Transverse colon (tissue), 4 donors: ENCODE data around the gene PCNP. TPM values are rescaled to one million over a fixed set of nuclear protein-coding genes. Genes with fewer than 3 reads are reported as not detected.
A peak's percentile ranks its signal among the peaks of the same experiment; 100 is the strongest.
"Not testable (repeated sequence)": the region's sequence is repeated elsewhere in the genome, so short reads cannot be mapped to it uniquely, and the experiment has no call there.

Experiments used
- DNase-seq: peaks from one replicate; pipeline ENCODE4 v3.0.0-alpha.2; 2019
- H3K27ac ChIP-seq, 4 donors: fragments of 200-600 bp; sonication (generic); 2 replicates each; pipeline ENCODE4 v1.5.1; 2016 to 2018; ENCODE audit warnings: inconsistent platforms in 4 of 4
- H3K27me3 ChIP-seq: fragments of 200-600 bp; sonication (generic); 2 replicates; pipeline ENCODE4 v1.5.1; 2017; ENCODE audit warnings: inconsistent platforms
- H3K36me3 ChIP-seq, 4 donors: fragments of 200-600 bp; sonication (generic); 2 replicates each; pipeline ENCODE4 v1.5.1; 2017 to 2019; ENCODE audit warnings: inconsistent platforms in 4 of 4
- H3K4me1 ChIP-seq, 4 donors: fragments of 200-600 bp; sonication (generic); 2 replicates each; pipeline ENCODE4 v1.5.1; 2017 to 2020; ENCODE audit warnings: inconsistent platforms in 4 of 4
- H3K4me3 ChIP-seq, 4 donors: fragments of 200-600 bp; sonication (generic); 1 replicate in 1 of 4; 2 replicates in 3 of 4; pipeline versions ENCODE4 v1.5.1 to v1.6.1; 2017 to 2019; ENCODE audit warnings: inconsistent platforms in 4 of 4
- H3K9me3 ChIP-seq, 2 donors: fragments of 200-600 bp; sonication (generic); 2 replicates each; pipeline ENCODE4 v1.5.1; 2017 to 2019; ENCODE audit warnings: inconsistent platforms in 2 of 2
- CTCF ChIP-seq, 5 experiments: fragments of 200-600 bp in 3 of 5; fragments of 450-650 bp in 2 of 5; sonication (generic) in 3 of 5; IDR thresholded peaks; 1 replicate in 2 of 5; 2 replicates in 3 of 5; pipeline ENCODE4 v1.5.1; 2016 to 2017; ENCODE audit warnings: antibody characterized with exemption in 5 of 5, inconsistent platforms in 3 of 5, mild to moderate bottlenecking in 2 of 5, moderate library complexity in 1 of 5
- EP300 ChIP-seq: sonication (generic); formaldehyde crosslinking; IDR thresholded peaks from one replicate; pipeline ENCODE4 v1.6.1; 2017; ENCODE audit warnings: antibody characterized with exemption, low read depth
- POLR2A ChIP-seq: fragments of 450-650 bp; IDR thresholded peaks from one replicate; pipeline ENCODE4 v1.6.1; 2016; ENCODE audit warnings: antibody characterized with exemption, mild to moderate bottlenecking, moderate library complexity
- POLR2AphosphoS5 ChIP-seq, 3 donors: sonication (generic); formaldehyde crosslinking; IDR thresholded peaks; one replicate each; pipeline ENCODE4 v1.6.1; 2016; ENCODE audit warnings: antibody characterized with exemption in 3 of 3
- WGBS, 2 donors: methylation state at CpG; one replicate each; pipeline ENCODE4 v1.1.5; 2018; ENCODE audit warnings: low coverage in 1 of 2; 5-methylcytosine and 5-hydroxymethylcytosine counted together
- in situ Hi-C, 4 donors: fragments of 200-750 bp; cut with MboI; loops; one replicate each; pipeline versions ENCODE4 v1.15.0 to v1.15.1; 2017; ENCODE audit warnings: low sequenced_read_pairs in 3 of 4, low pct_ligation_motif_present in 1 of 4, low pct_unique_long_range_greater_than_20kb in 1 of 4
- intact Hi-C: fragments of 100-400 bp; cut with DNase I; formaldehyde crosslinking; loops from one replicate; pipeline ENCODE4 v1.15.1; 2023; ENCODE audit warnings: low total_unique reads
- total RNA-seq, 4 donors: library from RNA; depleted of rRNA; stranded (reverse); fragments of >200 nt; gene quantifications; one replicate each; pipeline ENCODE4 v1.1.0, GENCODE V29; 2016

PCNP gene
- total RNA-seq, 4 donors from 2014 or later, result 55.7 to 95.7 (median 71.9) TPM

- in situ Hi-C loops, result no loop called here
- H3K9me3 ChIP-seq, result no peaks in the 10 kb centered on the region
- WGBS, 2 donors, result 78 to 94% methylated on average over 1 of the region's 1 CpG
- H3K27ac ChIP-seq, result peak overlapping the region in 1 of 4 donors; percentile 17
- intact Hi-C loops, result no loop called here
- H3K27me3 ChIP-seq, result no peaks in the 10 kb centered on the region
- no peak overlapping the region for H3K4me3 ChIP-seq
- TF ChIP-seq POLR2A, result no peak
- no peak for TF ChIP-seq CTCF (IDR thresholded peaks at IDR 0.05)
- no peak for TF ChIP-seq EP300
- no peak for TF ChIP-seq POLR2AphosphoS5 (IDR thresholded peaks at IDR 0.05)
- H3K4me1 ChIP-seq, result no peaks in the 10 kb centered on the region
- no peaks in the 10 kb centered on the region for H3K36me3 ChIP-seq
- no peak for DNase-seq
Observed at GRCh38 chr3:101533603-101533968, 40.4 kb upstream of the PCNP start.

- intact Hi-C loops, result no loop called here
- 74 to 76% methylated on average over 5 of the region's 5 CpGs for WGBS, 2 donors
- no peaks in the 10 kb centered on the region for H3K4me1 ChIP-seq
- H3K4me3 ChIP-seq, result no peak overlapping the region
- H3K9me3 ChIP-seq, result no peaks in the 10 kb centered on the region
- TF ChIP-seq POLR2AphosphoS5 (IDR thresholded peaks at IDR 0.05) (no peak), CTCF (IDR thresholded peaks at IDR 0.05) (no peak), POLR2A (no peak), EP300 (no peak)
- no peaks in the 10 kb centered on the region for H3K36me3 ChIP-seq
- no peak for DNase-seq
- no peak overlapping the region for H3K27ac ChIP-seq
- H3K27me3 ChIP-seq, result no peaks in the 10 kb centered on the region
- in situ Hi-C loops, result no loop called here
Observed at GRCh38 chr3:101535221-101535620, 38.8 kb upstream of the PCNP start.

- 100% methylated on average over 1 of the region's 1 CpG; no CpG with 5 or more reads in 1 of the 2 donors for WGBS, 2 donors
Observed at GRCh38 chr3:101536266-101536665, 37.7 kb upstream of the PCNP start.

GRCh38 chr3:101536955-101537354 is 37.0 kb upstream of the PCNP start:
- WGBS, 2 donors, result 64 to 76% methylated on average over 1 of the region's 1 CpG
- H3K36me3 ChIP-seq, H3K27me3 ChIP-seq, H3K9me3 ChIP-seq, in situ Hi-C loops, H3K27ac ChIP-seq, intact Hi-C loops, DNase-seq, H3K4me3 ChIP-seq, H3K4me1 ChIP-seq: not testable (repeated sequence)

More at GRCh38 chr3:101536266-101536665, 37.7 kb upstream of the PCNP start:
- no peak for TF ChIP-seq EP300
- no peak for TF ChIP-seq CTCF (IDR thresholded peaks at IDR 0.05)
- no peak for TF ChIP-seq POLR2A
- TF ChIP-seq POLR2AphosphoS5 (IDR thresholded peaks at IDR 0.05), result no peak
- Histone ChIP-seq H3K36me3 (no peaks in the 10 kb centered on the region), H3K4me1 (no peaks in the 10 kb centered on the region), H3K4me3 (no peak overlapping the region), H3K27me3 (no peaks in the 10 kb centered on the region), H3K9me3 (no peaks in the 10 kb centered on the region), H3K27ac (no peak overlapping the region)
- no peak for DNase-seq
- intact Hi-C loops (no loop called here), in situ Hi-C loops (no loop called here)

GRCh38 chr3:101542957-101543356 is 31.0 kb upstream of the PCNP start:
- Histone ChIP-seq H3K27ac (no peak overlapping the region), H3K36me3 (no peaks in the 10 kb centered on the region), H3K27me3 (no peaks in the 10 kb centered on the region), H3K9me3 (no peaks in the 10 kb centered on the region), H3K4me3 (no peak overlapping the region), H3K4me1 (no peaks in the 10 kb centered on the region)
- intact Hi-C loops, result no loop called here
- DNase-seq, result no peak
- in situ Hi-C loops, result no loop called here
- TF ChIP-seq EP300 (no peak), POLR2AphosphoS5 (IDR thresholded peaks at IDR 0.05) (no peak), POLR2A (no peak), CTCF (IDR thresholded peaks at IDR 0.05) (no peak)
